GM10248 (cell line): Measurements from ENCODE around the gene DYTN.
A peak's percentile ranks its signal among the peaks of the same experiment; 100 is the strongest.
"Not testable (repeated sequence)": the region's sequence is repeated elsewhere in the genome, so short reads cannot be mapped to it uniquely, and the experiment has no call there.

ENCODE experiments used
- CTCF ChIA-PET: fragments of 300-600 bp; sonication (Branson Sonifier 250); formaldehyde crosslinking; extraction: SDS; loops from one replicate; lab custom pipeline; 2021; ENCODE audit warnings: antibody characterized with exemption; lab: Yijun Ruan, JAX
- POLR2A ChIA-PET: fragments of 350-650 bp; sonication (Branson Sonifier 250); formaldehyde crosslinking; extraction: SDS; loops from one replicate; lab custom pipeline; 2020; ENCODE audit warnings: antibody characterized with exemption; lab: Yijun Ruan, JAX
- DNase-seq: peaks from one replicate; pipeline ENCODE4 v3.0.0; 2012; ENCODE audit errors: extremely low spot score
- TF ChIP-seq, protein P1 (sequence below): IDR thresholded peaks from 2 replicates; pipeline ENCODE4 v1.5.1; 2012; ENCODE audit warnings: mild to moderate bottlenecking, low read depth; ENCODE audit errors: extremely low read depth, missing control alignments, control extremely low read depth

Gene DYTN

DNA sequence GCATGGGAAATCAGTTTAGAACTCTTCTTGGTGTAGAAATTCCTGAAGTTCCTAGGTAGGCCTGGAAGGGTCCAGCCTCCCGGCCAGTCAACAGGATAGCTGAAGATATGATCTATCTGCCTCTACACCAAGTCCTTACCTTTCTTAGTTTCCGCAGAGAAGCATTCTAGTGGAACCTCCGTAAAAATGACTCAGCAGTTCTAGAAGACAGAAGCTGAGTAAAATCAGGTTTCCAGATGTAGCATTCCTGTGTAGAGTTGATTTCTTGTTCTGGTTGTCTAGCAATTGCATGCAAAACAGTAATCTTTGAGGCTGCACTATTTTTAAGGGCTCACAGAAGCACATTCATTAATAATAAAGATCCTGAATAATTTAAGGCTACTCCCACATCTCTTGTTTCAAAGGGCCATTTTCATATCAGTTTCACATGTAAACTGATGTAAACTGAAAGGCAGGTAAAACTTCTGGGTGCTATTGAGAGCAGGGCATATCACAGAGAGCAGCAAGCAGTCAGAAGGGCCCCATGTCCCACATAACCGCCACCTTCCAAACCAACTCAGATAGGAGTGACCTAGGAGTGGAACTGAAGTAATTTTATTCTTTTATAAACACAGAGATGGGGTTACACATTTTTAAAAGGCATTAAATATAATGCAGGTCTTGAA lies 3.2 kb upstream of the DYTN start:
- CTCF ChIA-PET = no interaction called here
- TF ChIP-seq, protein P1, sequence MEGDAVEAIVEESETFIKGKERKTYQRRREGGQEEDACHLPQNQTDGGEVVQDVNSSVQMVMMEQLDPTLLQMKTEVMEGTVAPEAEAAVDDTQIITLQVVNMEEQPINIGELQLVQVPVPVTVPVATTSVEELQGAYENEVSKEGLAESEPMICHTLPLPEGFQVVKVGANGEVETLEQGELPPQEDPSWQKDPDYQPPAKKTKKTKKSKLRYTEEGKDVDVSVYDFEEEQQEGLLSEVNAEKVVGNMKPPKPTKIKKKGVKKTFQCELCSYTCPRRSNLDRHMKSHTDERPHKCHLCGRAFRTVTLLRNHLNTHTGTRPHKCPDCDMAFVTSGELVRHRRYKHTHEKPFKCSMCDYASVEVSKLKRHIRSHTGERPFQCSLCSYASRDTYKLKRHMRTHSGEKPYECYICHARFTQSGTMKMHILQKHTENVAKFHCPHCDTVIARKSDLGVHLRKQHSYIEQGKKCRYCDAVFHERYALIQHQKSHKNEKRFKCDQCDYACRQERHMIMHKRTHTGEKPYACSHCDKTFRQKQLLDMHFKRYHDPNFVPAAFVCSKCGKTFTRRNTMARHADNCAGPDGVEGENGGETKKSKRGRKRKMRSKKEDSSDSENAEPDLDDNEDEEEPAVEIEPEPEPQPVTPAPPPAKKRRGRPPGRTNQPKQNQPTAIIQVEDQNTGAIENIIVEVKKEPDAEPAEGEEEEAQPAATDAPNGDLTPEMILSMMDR = no peak

DNA sequence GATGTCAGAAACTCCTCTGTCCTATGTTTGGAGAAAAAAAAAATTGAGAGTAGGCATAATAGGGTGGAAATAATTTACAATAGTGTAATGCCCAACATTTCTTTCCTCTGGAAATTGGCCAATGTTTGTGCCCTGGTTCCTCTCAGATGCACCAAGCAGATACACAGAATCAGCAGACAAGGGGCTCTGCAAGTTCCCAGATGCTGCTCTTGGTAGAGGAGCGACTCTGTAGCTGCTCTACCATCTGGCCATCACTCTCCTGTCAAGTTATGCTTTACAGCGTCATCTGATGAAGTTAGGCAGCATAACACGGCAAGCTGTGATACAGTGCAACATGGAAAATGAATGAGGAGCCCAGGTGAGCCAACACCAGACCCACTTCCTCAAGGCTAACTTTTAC lies 1.6 kb downstream of the DYTN start:
- TF ChIP-seq, protein P1 = no peak
- ChIA-PET POLR2A (no interaction called here), CTCF (no interaction called here)
- DNase-seq = no peak

More for the DNA sequence above, 3.2 kb upstream of the DYTN start:
- DNase-seq = peak; percentile 21
- POLR2A ChIA-PET = no interaction called here

DNA sequence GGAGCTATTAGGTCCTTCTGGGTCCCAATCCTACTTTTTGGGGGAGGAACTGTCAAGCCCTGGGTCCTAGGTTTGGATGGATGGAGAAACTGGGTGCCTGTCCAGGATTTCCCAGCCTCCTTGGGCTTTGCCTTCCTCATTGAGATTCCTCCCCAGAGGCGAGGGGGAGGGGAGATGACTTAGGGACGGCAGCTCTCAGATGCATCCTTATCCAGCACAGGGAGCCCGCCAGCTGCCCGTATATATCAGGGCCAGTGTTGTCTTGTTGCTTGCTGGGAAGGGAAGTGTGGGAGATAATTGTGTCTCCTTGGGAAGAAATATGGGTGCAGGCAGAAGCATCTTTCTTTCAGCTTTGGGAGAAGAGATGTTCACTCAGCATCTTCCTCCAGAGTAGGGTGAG lies 3.0 kb downstream of the DYTN start:
- POLR2A ChIA-PET, CTCF ChIA-PET, DNase-seq: not testable (repeated sequence)

DNA sequence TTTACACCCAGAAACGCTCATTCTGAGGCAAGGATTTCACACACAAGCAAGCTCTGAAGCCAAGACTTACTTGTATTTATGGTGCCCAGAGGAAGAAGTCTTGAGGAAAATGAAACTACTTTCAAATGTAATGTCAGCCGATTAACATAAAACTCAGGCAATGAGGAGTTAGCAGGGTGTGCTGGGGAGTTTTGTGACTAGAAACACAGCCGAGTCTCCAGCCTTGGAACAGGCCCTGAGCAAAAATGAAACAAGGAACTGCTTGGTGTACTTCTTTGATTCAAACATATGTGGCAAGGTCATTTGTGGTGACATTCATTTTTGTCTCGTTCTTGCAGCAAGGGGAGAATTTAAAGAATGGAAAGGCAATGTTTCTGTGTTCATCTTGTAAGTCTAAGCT lies 4.5 kb downstream of the DYTN start:
- CTCF ChIA-PET = interaction anchor here (0.9 to 1.3 kb wide), 3 partner anchors 14 to 67 kb away, joined by 3 read pairs; no protein-coding TSS in a partner anchor
- TF ChIP-seq, protein P1 = no peak
- POLR2A ChIA-PET = no interaction called here
- peak; percentile 31 for DNase-seq

DNA sequence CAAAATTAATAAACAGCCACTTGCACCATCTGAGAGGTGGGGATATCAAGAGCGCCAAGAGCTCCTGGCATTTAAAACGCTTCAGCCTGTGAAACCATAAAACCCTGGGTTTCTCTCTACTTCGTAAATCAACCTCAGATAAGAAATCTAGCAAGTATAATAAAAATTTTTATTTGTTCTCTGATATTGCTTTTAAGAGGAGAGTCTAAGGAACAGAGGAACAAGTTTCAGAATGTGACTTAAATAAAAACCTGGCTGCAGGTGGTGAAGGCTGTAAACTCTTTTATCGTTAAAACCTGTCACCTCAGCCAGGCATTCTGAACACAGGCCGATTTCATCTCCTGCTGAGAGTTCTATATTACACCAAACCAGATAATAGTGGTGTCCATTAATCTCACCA lies 9.9 kb downstream of the DYTN start:
- TF ChIP-seq, protein P1 = no peak
- ChIA-PET POLR2A (no interaction called here), CTCF (interaction anchor here (0.9 to 1.1 kb wide), 2 partner anchors 10 to 13 kb away, joined by 3 read pairs; no protein-coding TSS in a partner anchor)
- no peak for DNase-seq

DNA sequence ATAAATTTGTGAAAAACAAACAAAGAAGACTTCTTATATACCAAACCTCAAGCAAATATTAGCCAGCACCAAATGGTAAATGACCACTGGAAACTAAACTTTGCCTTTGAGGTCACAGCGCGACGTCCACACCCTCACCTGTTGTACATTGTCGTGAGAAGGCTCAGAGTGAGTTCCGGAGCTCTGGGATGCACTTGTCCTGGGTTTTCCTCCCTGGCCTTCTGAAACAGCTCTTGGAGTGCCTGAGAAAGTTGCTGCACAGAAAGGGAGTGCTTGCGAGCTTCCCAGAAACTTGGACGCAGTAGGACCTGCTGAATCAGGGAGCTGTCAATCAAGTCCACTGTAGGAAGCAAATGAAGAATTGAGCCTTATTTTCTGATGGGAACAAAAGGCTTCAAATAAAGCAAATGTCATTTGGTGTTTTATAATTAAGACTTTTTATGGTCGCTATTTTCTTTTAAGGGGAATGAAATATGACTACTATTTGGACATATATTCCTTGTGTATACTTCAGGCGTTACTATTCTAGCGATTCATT lies 11.0 kb downstream of the DYTN start:
- DNase-seq = no peak
- CTCF ChIA-PET = no interaction called here
- TF ChIP-seq, protein P1 = no peak
- POLR2A ChIA-PET = no interaction called here

DNA sequence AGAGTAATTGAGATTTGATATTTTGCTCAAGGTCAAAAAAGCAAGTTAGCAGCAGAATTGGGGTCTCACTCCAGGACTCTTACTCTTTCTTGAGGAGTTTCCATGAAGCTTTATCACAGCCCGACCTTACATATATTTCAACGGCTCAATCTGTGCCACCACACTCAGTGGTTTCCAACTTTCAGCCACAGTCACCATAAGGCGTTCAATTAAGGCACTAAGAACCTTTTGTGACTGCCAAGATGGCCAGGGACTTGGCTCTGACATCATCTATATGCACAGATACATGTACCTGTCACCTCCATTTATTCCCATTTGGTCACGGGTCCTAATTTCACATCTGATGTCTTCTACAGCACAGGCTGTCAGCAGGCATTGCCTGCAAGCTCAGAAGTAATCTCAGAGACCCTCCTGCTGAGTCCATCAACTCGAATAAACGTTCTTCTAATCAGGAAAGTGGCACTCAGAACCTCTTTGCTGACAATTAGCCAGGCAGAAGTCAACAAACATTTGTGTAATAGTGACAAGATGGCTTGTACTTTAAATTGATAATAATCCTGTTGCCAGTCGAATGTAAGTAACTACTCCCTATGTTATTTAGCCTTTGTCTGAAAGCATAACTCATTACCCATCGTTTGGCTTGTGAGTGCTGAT lies 16.1 kb downstream of the DYTN start:
- ChIA-PET CTCF (no interaction called here), POLR2A (no interaction called here)
- TF ChIP-seq, protein P1 = no peak
- DNase-seq = no peak
